Hepatocyte (in vitro differentiated cells): ENCODE measurements around the gene SPHKAP. TPM values are rescaled to one million over a fixed set of nuclear protein-coding genes. Genes with fewer than 3 reads are reported as not detected.
"Not testable (repeated sequence)": the region's sequence is repeated elsewhere in the genome, so short reads cannot be mapped to it uniquely, and the experiment has no call there.

Experiments used
- DNase-seq: peaks from one replicate; pipeline ENCODE4 v3.0.0-alpha.2; 2016; ENCODE audit warnings: low spot score
- H2AFZ ChIP-seq: fragments of 200-600 bp; sonication (generic); 2 replicates; pipeline ENCODE4 v1.6.0; 2016; ENCODE audit warnings: antibody characterized with exemption, mild to moderate bottlenecking
- H3K27ac ChIP-seq: fragments of 200-600 bp; sonication (generic); 2 replicates; pipeline ENCODE4 v1.5.1; 2016; ENCODE audit warnings: mild to moderate bottlenecking
- H3K27me3 ChIP-seq: fragments of 200-600 bp; sonication (generic); 2 replicates; pipeline ENCODE4 v1.6.1; 2016
- H3K36me3 ChIP-seq: fragments of 200-600 bp; sonication (generic); replicated peaks from 2 replicates; pipeline ENCODE4 v1.5.1; 2016; ENCODE audit warnings: low read depth; ENCODE audit not compliant: insufficient read depth
- H3K4me1 ChIP-seq: fragments of 200-600 bp; sonication (generic); 2 replicates; pipeline ENCODE4 v1.5.1; 2016; ENCODE audit warnings: mild to moderate bottlenecking, moderate library complexity; ENCODE audit not compliant: insufficient read depth
- H3K4me2 ChIP-seq: fragments of 200-600 bp; sonication (generic); 2 replicates; pipeline ENCODE4 v1.6.0; 2016
- H3K4me3 ChIP-seq: fragments of 200-600 bp; sonication (generic); 2 replicates; pipeline ENCODE4 v1.5.1; 2016; ENCODE audit warnings: mild to moderate bottlenecking
- H3K79me2 ChIP-seq: fragments of 200-600 bp; sonication (generic); 2 replicates; pipeline ENCODE4 v1.6.0; 2017; ENCODE audit warnings: mild to moderate bottlenecking
- H3K9me2 ChIP-seq: fragments of 200-600 bp; sonication (generic); replicated peaks from 2 replicates; pipeline ENCODE4 v1.6.0; 2017; ENCODE audit warnings: mild to moderate bottlenecking; ENCODE audit not compliant: insufficient read depth
- H3K9me3 ChIP-seq: fragments of 200-600 bp; sonication (generic); 2 replicates; pipeline ENCODE4 v1.5.1; 2016; ENCODE audit warnings: low read depth, mild to moderate bottlenecking
- H4K20me1 ChIP-seq: fragments of 200-600 bp; sonication (generic); 2 replicates; pipeline ENCODE4 v1.6.0; 2016; ENCODE audit warnings: mild to moderate bottlenecking; ENCODE audit not compliant: insufficient read depth, poor library complexity, severe bottlenecking
- EZH2 ChIP-seq: fragments of 200-600 bp; sonication (generic); IDR thresholded peaks from 2 replicates; pipeline ENCODE4 v1.6.1; 2016; ENCODE audit warnings: antibody characterized with exemption, mild to moderate bottlenecking, borderline replicate concordance
- EZH2phosphoT487 ChIP-seq: fragments of 200-600 bp; sonication (generic); IDR thresholded peaks from one replicate; pipeline ENCODE4 v1.6.1; 2018; ENCODE audit warnings: antibody characterized with exemption, mild to moderate bottlenecking, low read depth, moderate library complexity; ENCODE audit not compliant: unreplicated experiment, severe bottlenecking
- WGBS: methylation state at CpG from one replicate; pipeline ENCODE4 v1.1.6; 2016; ENCODE audit warnings: low lambda C conversion rate; ENCODE audit errors: missing lambda C conversion rate; 5-methylcytosine and 5-hydroxymethylcytosine counted together
- polyA plus RNA-seq: library from polyadenylated mRNA; unstranded; fragments of >200 nt; fragmentation: Nextera tagmentation; extraction: Ambion mirVana; gene quantifications from 2 replicates; pipeline ENCODE4 v1.2.1, GENCODE V29; 2016
- total RNA-seq: library from RNA; depleted of rRNA; stranded (reverse); fragments of >200 nt; gene quantifications from 2 replicates; pipeline ENCODE4 v1.2.3, GENCODE V29; 2014
- TF ChIP-seq, protein P1 (sequence below): fragments of 200-600 bp; sonication (generic); IDR thresholded peaks from 2 replicates; pipeline ENCODE4 v1.5.1; 2016; ENCODE audit warnings: antibody characterized with exemption, mild to moderate bottlenecking; ENCODE audit not compliant: poor library complexity

The SPHKAP gene
- total and polyA plus RNA-seq, 2 experiments from 2014 or later: 0.33 TPM; not detected in 1

GRCh38 chr2:227942965-227943364, 238.5 kb downstream of the SPHKAP start:
- DNase-seq: no peak
- Histone ChIP-seq H3K4me3 (no peak overlapping the region), H2AFZ (no peak overlapping the region), H3K9me2 (no peaks in the 10 kb centered on the region), H3K27me3 (no peaks in the 10 kb centered on the region), H3K4me1 (no peaks in the 10 kb centered on the region), H3K4me2 (no peak overlapping the region), H3K27ac (no peak overlapping the region), H3K9me3 (no peaks in the 10 kb centered on the region), H3K79me2 (no peaks in the 10 kb centered on the region), H4K20me1 (no peaks in the 10 kb centered on the region), H3K36me3 (no peaks in the 10 kb centered on the region)
- no peak for TF ChIP-seq EZH2
- TF ChIP-seq, protein P1, sequence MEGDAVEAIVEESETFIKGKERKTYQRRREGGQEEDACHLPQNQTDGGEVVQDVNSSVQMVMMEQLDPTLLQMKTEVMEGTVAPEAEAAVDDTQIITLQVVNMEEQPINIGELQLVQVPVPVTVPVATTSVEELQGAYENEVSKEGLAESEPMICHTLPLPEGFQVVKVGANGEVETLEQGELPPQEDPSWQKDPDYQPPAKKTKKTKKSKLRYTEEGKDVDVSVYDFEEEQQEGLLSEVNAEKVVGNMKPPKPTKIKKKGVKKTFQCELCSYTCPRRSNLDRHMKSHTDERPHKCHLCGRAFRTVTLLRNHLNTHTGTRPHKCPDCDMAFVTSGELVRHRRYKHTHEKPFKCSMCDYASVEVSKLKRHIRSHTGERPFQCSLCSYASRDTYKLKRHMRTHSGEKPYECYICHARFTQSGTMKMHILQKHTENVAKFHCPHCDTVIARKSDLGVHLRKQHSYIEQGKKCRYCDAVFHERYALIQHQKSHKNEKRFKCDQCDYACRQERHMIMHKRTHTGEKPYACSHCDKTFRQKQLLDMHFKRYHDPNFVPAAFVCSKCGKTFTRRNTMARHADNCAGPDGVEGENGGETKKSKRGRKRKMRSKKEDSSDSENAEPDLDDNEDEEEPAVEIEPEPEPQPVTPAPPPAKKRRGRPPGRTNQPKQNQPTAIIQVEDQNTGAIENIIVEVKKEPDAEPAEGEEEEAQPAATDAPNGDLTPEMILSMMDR: no peak
- TF ChIP-seq EZH2phosphoT487: no peak
- 90% methylated on average over 2 of the region's 2 CpGs for WGBS

DNA sequence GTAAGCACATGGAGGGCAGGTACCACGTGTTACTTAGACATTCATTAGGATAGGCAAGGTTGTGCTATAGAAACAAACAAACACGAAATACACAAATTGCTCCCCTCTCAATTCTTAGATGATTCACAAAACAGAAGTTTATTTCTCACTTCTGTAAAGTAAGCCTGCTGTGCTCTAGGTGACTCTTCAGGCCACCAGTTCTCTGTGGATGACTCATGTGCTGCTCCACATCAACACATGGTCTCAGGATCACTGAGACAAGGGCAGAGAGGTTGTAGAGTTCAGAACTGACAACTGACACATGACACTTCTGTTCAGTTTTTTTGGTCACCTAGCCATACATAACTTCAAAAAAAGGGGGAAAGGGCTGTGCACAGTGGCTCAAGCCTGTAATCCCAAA, 239.5 kb downstream of the SPHKAP start:
- TF ChIP-seq, protein P1: no peak
- TF ChIP-seq EZH2phosphoT487 (no peak), EZH2 (no peak)
- Histone ChIP-seq H3K27ac (no peak overlapping the region), H3K79me2 (no peaks in the 10 kb centered on the region), H3K4me1 (no peaks in the 10 kb centered on the region), H3K9me2 (no peaks in the 10 kb centered on the region), H3K9me3 (no peaks in the 10 kb centered on the region), H3K4me3 (no peak overlapping the region), H3K36me3 (no peaks in the 10 kb centered on the region), H4K20me1 (no peaks in the 10 kb centered on the region), H3K27me3 (no peaks in the 10 kb centered on the region), H3K4me2 (no peak overlapping the region), H2AFZ (no peak overlapping the region)
- no peak for DNase-seq
- WGBS: 78% methylated on average over 2 of the region's 2 CpGs

DNA sequence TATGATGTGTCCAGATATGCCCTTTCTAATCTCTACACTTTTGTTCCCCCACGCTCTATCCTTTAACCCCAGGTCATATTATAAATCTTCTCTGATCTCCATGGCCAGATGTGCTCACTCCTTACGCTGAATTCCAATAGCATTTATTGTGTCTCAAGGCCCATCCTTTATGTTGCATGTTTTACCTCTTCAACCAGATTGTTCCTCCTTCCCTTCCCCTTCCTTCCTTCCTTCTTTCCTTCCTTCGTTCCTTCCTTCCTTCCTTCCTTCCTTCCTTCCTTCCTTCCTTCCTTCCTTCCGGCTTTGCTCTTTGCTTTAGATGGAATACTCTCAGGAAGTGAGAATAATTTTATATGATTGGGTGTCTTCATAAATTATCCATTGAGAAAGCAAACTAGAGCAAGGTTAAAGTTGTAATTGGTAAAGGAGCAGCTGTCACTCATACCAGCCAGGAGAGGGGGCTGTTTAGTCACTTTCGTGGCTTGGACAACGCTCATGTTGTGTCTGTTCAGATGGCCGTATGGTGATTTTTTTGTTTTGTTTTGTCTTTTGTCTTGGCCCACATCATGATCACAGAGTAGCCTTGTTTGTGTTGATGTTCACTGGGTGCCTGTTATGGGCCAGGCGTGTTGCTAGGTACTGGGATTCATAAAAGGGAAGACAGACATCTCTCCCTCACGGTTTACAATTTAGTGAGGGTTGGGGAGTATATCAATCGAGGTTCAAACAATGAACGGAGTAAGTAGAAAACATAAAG, 242.0 kb downstream of the SPHKAP start:
- H2AFZ ChIP-seq: no peak overlapping the region
- WGBS: 48% methylated on average over 10 of the region's 11 CpGs
- H3K27ac ChIP-seq: no peak overlapping the region
- H3K4me3 ChIP-seq: no peak overlapping the region
- no peaks in the 10 kb centered on the region for H3K9me3 ChIP-seq
- H3K36me3 ChIP-seq: no peaks in the 10 kb centered on the region
- H3K27me3 ChIP-seq: no peaks in the 10 kb centered on the region
- peak; percentile 53 for DNase-seq
- H3K79me2 ChIP-seq: no peaks in the 10 kb centered on the region
- H3K9me2 ChIP-seq: no peaks in the 10 kb centered on the region
- no peak overlapping the region for H3K4me2 ChIP-seq
- TF ChIP-seq, protein P1: peak; percentile 67
- no peak for TF ChIP-seq EZH2
- no peaks in the 10 kb centered on the region for H3K4me1 ChIP-seq
- H4K20me1 ChIP-seq: no peaks in the 10 kb centered on the region

DNA sequence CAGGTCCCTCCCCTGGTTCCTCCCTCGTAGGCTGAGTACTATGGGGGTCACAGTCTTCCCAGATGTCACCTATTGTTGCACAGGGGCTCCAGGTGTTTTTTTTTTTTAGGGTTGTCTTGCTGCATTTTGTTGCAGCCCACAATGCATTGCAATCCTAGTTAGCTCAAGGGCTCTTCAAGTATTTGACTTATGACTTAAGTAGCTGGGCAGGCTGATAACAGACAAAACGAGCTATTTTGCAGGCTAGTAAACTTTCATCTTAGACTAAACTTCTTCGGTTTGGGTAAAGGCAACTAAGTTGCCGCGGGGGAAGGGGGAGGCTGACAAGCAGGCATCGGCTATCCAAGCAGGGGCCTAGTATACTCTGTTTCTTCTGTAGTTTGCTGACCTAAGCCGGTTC, 245.2 kb downstream of the SPHKAP start:
- H3K4me1 ChIP-seq, H4K20me1 ChIP-seq, H3K27me3 ChIP-seq, DNase-seq, H2AFZ ChIP-seq, H3K4me2 ChIP-seq, H3K9me2 ChIP-seq, H3K36me3 ChIP-seq, H3K4me3 ChIP-seq, H3K27ac ChIP-seq, H3K79me2 ChIP-seq, H3K9me3 ChIP-seq: not testable (repeated sequence)
- 49% methylated on average over 7 of the region's 7 CpGs for WGBS
